Measurements from ENCODE around the gene SCARF2. TPM values are rescaled to one million over a fixed set of nuclear protein-coding genes. Genes with fewer than 3 reads are reported as not detected.

Gene SCARF2
- total RNA-seq, 1 donor from 2014 or later = 88.8 TPM

DNA sequence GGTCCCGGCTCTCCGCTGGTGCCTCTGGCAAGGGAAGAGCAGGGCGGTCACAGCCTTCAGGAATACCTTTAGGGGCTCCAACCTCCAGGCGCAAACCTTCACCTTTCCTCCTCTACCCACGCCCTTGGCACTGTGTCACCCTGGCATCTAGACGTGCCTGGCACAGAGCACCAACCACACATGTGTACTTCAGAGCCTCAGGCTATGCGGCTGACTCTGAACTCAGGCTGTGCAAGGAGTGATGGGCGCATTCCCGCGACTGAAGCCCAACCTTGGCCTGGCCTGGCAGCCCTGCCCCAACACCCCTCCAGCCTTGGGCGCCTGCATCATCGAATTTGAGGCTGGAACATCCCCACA is 11.4 kb downstream of the SCARF2 start:
- Mint-ChIP-seq H3K4me1 (ENCODE audit: low read depth) (peaks cover 17% of the 10 kb centered on the region), H3K27ac (ENCODE audit: unreplicated experiment) (no peak overlapping the region), H3K9me3 (ENCODE audit: low read depth) (no peaks in the 10 kb centered on the region), H3K27me3 (ENCODE audit: low read depth) (no peaks in the 10 kb centered on the region), H3K36me3 (ENCODE audit: low read depth) (peaks cover 16% of the 10 kb centered on the region), H3K4me3 (ENCODE audit: unreplicated experiment) (no peak overlapping the region)
- no peak for DNase-seq (ENCODE audit: low spot score)
- TF ChIP-seq, protein P1, sequence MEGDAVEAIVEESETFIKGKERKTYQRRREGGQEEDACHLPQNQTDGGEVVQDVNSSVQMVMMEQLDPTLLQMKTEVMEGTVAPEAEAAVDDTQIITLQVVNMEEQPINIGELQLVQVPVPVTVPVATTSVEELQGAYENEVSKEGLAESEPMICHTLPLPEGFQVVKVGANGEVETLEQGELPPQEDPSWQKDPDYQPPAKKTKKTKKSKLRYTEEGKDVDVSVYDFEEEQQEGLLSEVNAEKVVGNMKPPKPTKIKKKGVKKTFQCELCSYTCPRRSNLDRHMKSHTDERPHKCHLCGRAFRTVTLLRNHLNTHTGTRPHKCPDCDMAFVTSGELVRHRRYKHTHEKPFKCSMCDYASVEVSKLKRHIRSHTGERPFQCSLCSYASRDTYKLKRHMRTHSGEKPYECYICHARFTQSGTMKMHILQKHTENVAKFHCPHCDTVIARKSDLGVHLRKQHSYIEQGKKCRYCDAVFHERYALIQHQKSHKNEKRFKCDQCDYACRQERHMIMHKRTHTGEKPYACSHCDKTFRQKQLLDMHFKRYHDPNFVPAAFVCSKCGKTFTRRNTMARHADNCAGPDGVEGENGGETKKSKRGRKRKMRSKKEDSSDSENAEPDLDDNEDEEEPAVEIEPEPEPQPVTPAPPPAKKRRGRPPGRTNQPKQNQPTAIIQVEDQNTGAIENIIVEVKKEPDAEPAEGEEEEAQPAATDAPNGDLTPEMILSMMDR (IDR thresholded peaks at IDR 0.05) = no peak

DNA sequence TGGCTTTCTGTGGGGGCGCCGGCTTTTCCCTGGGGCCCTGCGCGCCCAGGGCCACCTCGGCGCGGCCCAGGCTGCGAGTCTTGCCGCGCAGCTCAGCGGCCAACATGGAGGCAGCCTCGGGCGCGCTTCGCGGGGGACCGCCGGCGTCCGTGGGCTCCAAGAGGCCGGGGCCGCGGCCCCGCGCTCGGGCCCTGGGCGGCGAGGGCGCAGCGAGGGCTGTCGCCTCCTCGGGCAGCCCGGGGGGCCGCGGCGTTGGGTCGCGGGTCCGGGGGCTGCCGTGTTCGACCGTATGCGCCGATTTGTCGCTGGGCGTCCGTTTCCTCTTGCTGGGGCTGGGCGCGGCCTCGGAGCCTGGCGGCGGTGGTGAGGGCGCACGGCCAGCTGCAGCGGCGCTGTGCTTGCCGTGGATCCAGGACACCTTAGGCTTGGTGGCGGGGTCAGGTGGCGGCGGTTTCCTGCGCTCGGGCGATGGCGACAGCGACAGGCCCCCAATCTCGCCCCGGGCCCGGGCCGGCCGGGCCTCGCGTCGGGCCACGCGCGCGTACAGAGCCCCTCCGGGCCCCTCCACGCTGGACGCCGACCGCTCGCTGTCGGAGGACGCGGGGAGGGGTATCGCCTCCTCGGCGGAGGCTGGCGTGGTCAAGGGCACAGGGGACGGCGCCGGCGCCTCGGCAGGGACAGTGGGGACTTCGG is 11.9 kb downstream of the SCARF2 start:
- Mint-ChIP-seq H3K36me3 (ENCODE audit: low read depth) (peaks cover 16% of the 10 kb centered on the region), H3K4me1 (ENCODE audit: low read depth) (peaks cover 17% of the 10 kb centered on the region)

DNA sequence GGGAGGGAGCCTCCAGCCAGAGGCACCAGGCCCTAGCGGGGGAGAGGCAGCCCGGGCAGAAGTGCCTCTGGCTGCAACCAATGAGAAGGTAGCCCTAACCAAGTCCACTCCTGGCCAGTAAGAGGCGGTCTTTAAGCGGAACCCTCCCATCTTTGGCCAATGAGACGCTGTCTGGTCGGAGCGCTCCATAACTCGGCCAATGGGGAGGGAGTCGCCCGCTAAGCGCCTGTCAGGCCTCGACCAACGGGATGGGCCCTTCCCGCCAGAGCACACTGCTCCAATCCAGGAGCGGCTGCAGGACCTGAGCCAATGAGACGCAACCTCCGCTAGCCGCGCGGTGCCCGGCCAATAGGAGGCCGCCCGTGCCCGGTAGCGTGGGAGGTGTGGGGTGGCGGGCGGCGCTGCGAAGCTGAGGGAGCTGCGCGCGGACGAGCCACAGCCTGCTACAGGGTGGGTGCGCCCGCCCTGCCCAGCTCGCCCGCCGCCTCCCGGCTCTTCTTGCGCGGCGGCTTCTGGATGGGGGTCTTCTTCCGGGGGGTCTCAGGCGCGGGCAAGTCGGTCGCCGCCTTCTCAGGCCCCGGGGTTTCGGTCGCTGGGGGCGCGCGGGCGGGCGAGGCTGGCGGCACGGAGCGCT is 12.6 kb downstream of the SCARF2 start:
- TF ChIP-seq, protein P1 (IDR thresholded peaks at IDR 0.05) = no peak
- Mint-ChIP-seq H3K9me3 (ENCODE audit: low read depth) (no peaks in the 10 kb centered on the region), H3K4me1 (ENCODE audit: low read depth) (peaks cover 17% of the 10 kb centered on the region), H3K27me3 (ENCODE audit: low read depth) (no peaks in the 10 kb centered on the region), H3K36me3 (ENCODE audit: low read depth) (peaks cover 16% of the 10 kb centered on the region), H3K27ac (ENCODE audit: unreplicated experiment) (no peak overlapping the region), H3K4me3 (ENCODE audit: unreplicated experiment) (no peak overlapping the region)
- peak; percentile 87 for DNase-seq (ENCODE audit: low spot score)

More for the DNA sequence above, 11.9 kb downstream of the SCARF2 start:
- H3K9me3 Mint-ChIP-seq (ENCODE audit: low read depth) = no peaks in the 10 kb centered on the region
- TF ChIP-seq, protein P1 (IDR thresholded peaks at IDR 0.05) = no peak
- H3K27ac Mint-ChIP-seq (ENCODE audit: unreplicated experiment) = no peak overlapping the region
- H3K4me3 Mint-ChIP-seq (ENCODE audit: unreplicated experiment) = no peak overlapping the region
- H3K27me3 Mint-ChIP-seq (ENCODE audit: low read depth) = no peaks in the 10 kb centered on the region
- DNase-seq (ENCODE audit: low spot score) = peak; percentile 84

DNA sequence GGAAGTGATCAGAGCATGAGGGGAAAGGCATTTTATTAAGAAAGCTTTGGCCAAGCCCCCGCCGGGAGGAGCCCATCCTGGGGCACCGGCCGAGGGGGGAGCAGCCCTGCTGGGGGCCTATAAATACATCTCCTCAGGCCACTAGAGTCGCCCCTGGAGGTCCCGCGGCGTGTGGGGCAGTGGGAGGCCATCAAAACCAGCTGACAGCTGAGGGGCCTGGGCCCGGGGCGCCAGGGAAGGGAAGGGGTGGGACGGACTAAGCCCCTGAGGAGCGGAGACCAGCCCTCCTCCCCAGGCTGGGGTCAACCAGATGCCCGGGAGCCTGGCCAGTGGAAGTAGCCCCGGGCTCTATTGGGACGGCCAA is 13.1 kb downstream of the SCARF2 start:
- H3K27ac Mint-ChIP-seq (ENCODE audit: unreplicated experiment) = peak overlapping the region; percentile 17
- peak; percentile 81 for DNase-seq (ENCODE audit: low spot score)
- H3K4me1 Mint-ChIP-seq (ENCODE audit: low read depth) = peaks cover 17% of the 10 kb centered on the region
- no peak overlapping the region for H3K4me3 Mint-ChIP-seq (ENCODE audit: unreplicated experiment)
- no peaks in the 10 kb centered on the region for H3K9me3 Mint-ChIP-seq (ENCODE audit: low read depth)
- no peaks in the 10 kb centered on the region for H3K27me3 Mint-ChIP-seq (ENCODE audit: low read depth)
- TF ChIP-seq, protein P1 (IDR thresholded peaks at IDR 0.05) = no peak
- H3K36me3 Mint-ChIP-seq (ENCODE audit: low read depth) = peaks cover 16% of the 10 kb centered on the region

DNA sequence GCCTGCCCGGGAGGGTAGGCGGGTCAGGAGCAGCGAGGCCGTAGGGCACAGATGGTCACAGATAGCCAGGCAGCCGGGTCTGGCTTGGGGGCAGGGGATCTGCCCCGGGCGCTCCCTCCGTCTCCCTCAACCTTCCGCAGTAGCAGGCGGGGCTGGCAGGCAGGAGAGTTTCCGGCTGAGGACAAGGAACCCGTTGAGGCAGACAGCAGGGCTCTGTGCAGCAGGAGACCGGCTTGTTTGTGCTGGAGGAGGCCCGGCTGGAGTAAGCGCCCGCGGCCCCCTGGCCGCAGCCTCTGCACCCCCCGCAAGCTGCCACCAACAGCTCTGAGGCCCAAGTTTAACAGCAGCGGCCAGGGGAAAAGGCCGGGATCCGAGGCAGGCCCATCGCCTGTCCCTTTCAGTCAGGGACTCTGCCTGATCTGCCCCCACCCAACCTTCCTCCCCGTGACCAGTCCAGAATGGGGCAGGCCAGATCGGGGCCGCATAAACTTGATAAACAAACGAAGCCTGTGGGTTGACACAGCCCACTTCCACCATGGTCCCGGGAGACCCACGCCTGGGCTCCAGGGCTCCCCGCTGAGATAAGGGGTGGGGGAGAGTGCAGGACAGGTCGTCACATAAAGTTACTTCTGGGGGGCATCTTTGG is 13.6 kb downstream of the SCARF2 start:
- H3K27ac Mint-ChIP-seq (ENCODE audit: unreplicated experiment) = peak overlapping the region; percentile 17
- DNase-seq (ENCODE audit: low spot score) = peak; percentile 91
- no peak overlapping the region for H3K4me3 Mint-ChIP-seq (ENCODE audit: unreplicated experiment)

More for the DNA sequence above, 13.6 kb downstream of the SCARF2 start:
- TF ChIP-seq, protein P1 (IDR thresholded peaks at IDR 0.05) = no peak
- Mint-ChIP-seq H3K4me1 (ENCODE audit: low read depth) (peaks cover 17% of the 10 kb centered on the region), H3K36me3 (ENCODE audit: low read depth) (peaks cover 16% of the 10 kb centered on the region), H3K27me3 (ENCODE audit: low read depth) (no peaks in the 10 kb centered on the region), H3K9me3 (ENCODE audit: low read depth) (no peaks in the 10 kb centered on the region)

All from chondrocyte (in vitro differentiated cells).